ENCODE measurements around the gene OXER1. TPM values are rescaled to one million over a fixed set of nuclear protein-coding genes. Genes with fewer than 3 reads are reported as not detected.

OXER1 gene
- total and polyA plus RNA-seq, 2 of the 13 experiments (the other 11 are each of a cell fraction or from before 2014, with no cell fraction given), result 8.0 to 9.0 TPM

GRCh38 chr2:42736598-42737322 lies 27.2 kb downstream of the OXER1 start:
- Histone ChIP-seq H3K4me3 (replicated peaks in 1 of 3; ENCODE audit: insufficient read depth in 1 of 3, low read depth in 2 of 3, low read length in 3 of 3) (no peak overlapping the region), H2AFZ (ENCODE audit: low read length) (no peak overlapping the region), H3K9me3 (ENCODE audit: low read length) (no peaks in the 10 kb centered on the region), H3K79me2 (ENCODE audit: insufficient read depth, low read length) (no peaks in the 10 kb centered on the region), H3K4me1 (ENCODE audit: insufficient read depth, low read length) (peaks cover 10% of the 10 kb centered on the region), H3K27me3 (ENCODE audit: control insufficient read depth in 1 of 2, insufficient read depth in 2 of 2, low read length in 2 of 2) (no peaks in the 10 kb centered on the region), H3K36me3 (replicated peaks in 1 of 2; ENCODE audit: control insufficient read depth in 1 of 2, insufficient read depth in 2 of 2, low read length in 2 of 2) (no peaks in the 10 kb centered on the region), H3K27ac (ENCODE audit: extremely low read length, insufficient read depth, low read length) (no peak overlapping the region), H3K9ac (ENCODE audit: insufficient read depth, low read depth, low read length) (no peak overlapping the region), H3K4me2 (ENCODE audit: low read depth, low read length) (no peak overlapping the region), H4K20me1 (ENCODE audit: insufficient read depth, low read length) (no peaks in the 10 kb centered on the region)
- in situ Hi-C loops (cut with HindIII; ENCODE audit: extremely low pct_ligation_motif_present, low pct_unique_long_range_greater_than_20kb), result no loop called here
- intact Hi-C loops (cut with micrococcal nuclease; ENCODE audit: unreplicated experiment), result no loop called here
- DNase-seq (ENCODE audit: low spot score), result no peak
- TF ChIP-seq SRSF1 (optimal IDR thresholded peaks at IDR 0.05; ENCODE audit: low read depth, low read length), result no peak
- TF ChIP-seq SP5 (CRISPR knock-in tag; IDR thresholded peaks at IDR 0.05; ENCODE audit: borderline replicate concordance, low read depth), result no peak
- TF ChIP-seq CBX2 (IDR thresholded peaks at IDR 0.05; ENCODE audit: low read depth, low read length), result no peak
- TF ChIP-seq CBX2 (CRISPR knock-in tag; IDR thresholded peaks at IDR 0.05; ENCODE audit: low read depth), result no peak
- no peak for TF ChIP-seq ZMYM3 (CRISPR knock-in tag; IDR thresholded peaks at IDR 0.05)
- TF ChIP-seq ZNF800 (CRISPR knock-in tag; IDR thresholded peaks at IDR 0.05), result no peak
- TF ChIP-seq ZNF883 (CRISPR knock-in tag; IDR thresholded peaks at IDR 0.05; ENCODE audit: not compliant biosample characterization), result no peak
- no peak for TF ChIP-seq HNF4A (CRISPR knock-in tag; IDR thresholded peaks at IDR 0.05)
- CTCF ChIA-PET (ENCODE audit: low intra/inter-chr PET ratio, low total read pairs), result no interaction called here
- BruUV-seq (replicated peaks), result no TSS peak
- POLR2A ChIA-PET, result no interaction called here
- no peak for FAIRE-seq
- no peak; the same call in 2 of the 3 replicates for ATAC-seq
